Nephron (organoid): ENCODE measurements around the gene INSYN2B.
"Not testable (repeated sequence)": the region's sequence is repeated elsewhere in the genome, so short reads cannot be mapped to it uniquely, and the experiment has no call there.

Experiments
- H3K27ac Mint-ChIP-seq, 3 experiments: 2 replicates each; pipeline ENCODE4 v1.8.0; 2020; ENCODE audit warnings: mixed read lengths in 3 of 3, mild to moderate bottlenecking in 2 of 3, moderate library complexity in 1 of 3
- H3K27me3 Mint-ChIP-seq: 2 replicates; pipeline ENCODE4 v1.8.0; 2021; ENCODE audit warnings: low read depth, mild to moderate bottlenecking, moderate library complexity, mixed read lengths
- H3K36me3 Mint-ChIP-seq: 2 replicates; pipeline ENCODE4 v1.8.0; 2020; ENCODE audit warnings: low read depth, mixed read lengths
- H3K4me1 Mint-ChIP-seq: 2 replicates; pipeline ENCODE4 v1.8.0; 2020; ENCODE audit warnings: mixed read lengths
- H3K4me3 Mint-ChIP-seq, 3 experiments: 2 replicates each; pipeline ENCODE4 v1.8.0; 2020; ENCODE audit warnings: mild to moderate bottlenecking in 3 of 3, mixed read lengths in 3 of 3, moderate library complexity in 2 of 3
- H3K9me3 Mint-ChIP-seq: 2 replicates; pipeline ENCODE4 v1.8.0; 2020; ENCODE audit warnings: mixed read lengths
- CTCF ChIP-seq, 3 experiments: fragments of 200-600 bp; sonication (generic); IDR thresholded peaks; one replicate each; pipeline ENCODE4 v1.5.0; 2021; ENCODE audit warnings: antibody characterized with exemption in 3 of 3; ENCODE audit not compliant: unreplicated experiment in 3 of 3

Gene INSYN2B

GRCh38 chr5:169840405-169840804, 139.9 kb downstream of the INSYN2B start:
- no peak overlapping the region for H3K4me3 Mint-ChIP-seq
- no peak overlapping the region for H3K27ac Mint-ChIP-seq
- H3K4me1 Mint-ChIP-seq: no peaks in the 10 kb centered on the region
- H3K9me3 Mint-ChIP-seq: no peaks in the 10 kb centered on the region
- no peaks in the 10 kb centered on the region for H3K27me3 Mint-ChIP-seq
- no peak for TF ChIP-seq CTCF (IDR thresholded peaks at IDR 0.05; ENCODE audit: unreplicated experiment in 3 of 3)
- H3K36me3 Mint-ChIP-seq: no peaks in the 10 kb centered on the region

GRCh38 chr5:169838688-169839087, 141.6 kb downstream of the INSYN2B start:
- Mint-ChIP-seq H3K4me3 (no peak overlapping the region), H3K27me3 (no peaks in the 10 kb centered on the region), H3K36me3 (no peaks in the 10 kb centered on the region), H3K4me1 (no peaks in the 10 kb centered on the region), H3K27ac (no peak overlapping the region), H3K9me3 (no peaks in the 10 kb centered on the region)
- no peak for TF ChIP-seq CTCF (IDR thresholded peaks at IDR 0.05; ENCODE audit: unreplicated experiment in 3 of 3)

GRCh38 chr5:169837686-169838085, 142.6 kb downstream of the INSYN2B start:
- no peaks in the 10 kb centered on the region for H3K4me1 Mint-ChIP-seq
- no peaks in the 10 kb centered on the region for H3K36me3 Mint-ChIP-seq
- no peak overlapping the region for H3K27ac Mint-ChIP-seq
- no peak overlapping the region for H3K4me3 Mint-ChIP-seq
- TF ChIP-seq CTCF (IDR thresholded peaks at IDR 0.05; ENCODE audit: unreplicated experiment in 3 of 3): no peak
- H3K27me3 Mint-ChIP-seq: no peaks in the 10 kb centered on the region
- H3K9me3 Mint-ChIP-seq: no peaks in the 10 kb centered on the region

GRCh38 chr5:169836835-169837536, 143.3 kb downstream of the INSYN2B start:
- no peaks in the 10 kb centered on the region for H3K9me3 Mint-ChIP-seq
- H3K36me3 Mint-ChIP-seq: no peaks in the 10 kb centered on the region
- no peak overlapping the region for H3K27ac Mint-ChIP-seq
- H3K27me3 Mint-ChIP-seq: no peaks in the 10 kb centered on the region
- H3K4me1 Mint-ChIP-seq: no peaks in the 10 kb centered on the region
- no peak overlapping the region for H3K4me3 Mint-ChIP-seq
- TF ChIP-seq CTCF (IDR thresholded peaks at IDR 0.05; ENCODE audit: unreplicated experiment in 3 of 3): no peak

- H3K27me3 Mint-ChIP-seq, H3K4me3 Mint-ChIP-seq, H3K36me3 Mint-ChIP-seq, H3K4me1 Mint-ChIP-seq, H3K9me3 Mint-ChIP-seq, H3K27ac Mint-ChIP-seq: not testable (repeated sequence)
Measured at GRCh38 chr5:169834540-169834939, 145.8 kb downstream of the INSYN2B start.

- not testable (repeated sequence) for H3K36me3 Mint-ChIP-seq, H3K27me3 Mint-ChIP-seq, H3K4me3 Mint-ChIP-seq, H3K9me3 Mint-ChIP-seq, H3K4me1 Mint-ChIP-seq, H3K27ac Mint-ChIP-seq
Measured at GRCh38 chr5:169833681-169834292, 146.5 kb downstream of the INSYN2B start.

- no peaks in the 10 kb centered on the region for H3K4me1 Mint-ChIP-seq
- H3K27ac Mint-ChIP-seq: no peak overlapping the region
- H3K4me3 Mint-ChIP-seq: no peak overlapping the region
- TF ChIP-seq CTCF (IDR thresholded peaks at IDR 0.05; ENCODE audit: unreplicated experiment in 3 of 3): no peak
- H3K36me3 Mint-ChIP-seq: no peaks in the 10 kb centered on the region
- no peaks in the 10 kb centered on the region for H3K27me3 Mint-ChIP-seq
- H3K9me3 Mint-ChIP-seq: no peaks in the 10 kb centered on the region
Measured at GRCh38 chr5:169832845-169833244, 147.4 kb downstream of the INSYN2B start.
